Medulla oblongata (tissue), 1 donor: Measurements from ENCODE around the gene BMF.
A peak's percentile ranks its signal among the peaks of the same experiment; 100 is the strongest.

Experiments
- DNase-seq: peaks from one replicate; pipeline ENCODE4 v3.0.0-alpha.2; 2015; ENCODE audit errors: extremely low spot score

BMF gene

DNA sequence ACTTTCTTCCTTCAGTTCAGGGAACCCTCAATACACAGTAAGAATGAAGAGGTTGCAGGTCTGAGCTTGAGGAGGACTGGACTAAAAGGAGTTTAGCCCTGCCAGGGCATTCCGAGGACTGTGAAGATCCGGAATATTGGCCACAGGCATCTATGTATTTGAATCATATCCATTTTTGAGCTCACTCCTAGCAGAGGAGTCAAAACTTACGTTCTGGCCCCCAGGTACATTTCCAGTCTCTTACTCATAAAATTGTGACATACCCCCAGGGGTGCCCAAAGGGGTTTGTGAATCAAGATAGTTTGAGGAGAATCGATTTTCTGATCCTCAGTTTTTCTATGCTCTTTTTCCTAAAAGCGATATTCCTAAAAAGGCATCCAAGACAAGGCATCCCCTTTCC, 42.1 kb downstream of the BMF start:
- DNase-seq = no peak

DNA sequence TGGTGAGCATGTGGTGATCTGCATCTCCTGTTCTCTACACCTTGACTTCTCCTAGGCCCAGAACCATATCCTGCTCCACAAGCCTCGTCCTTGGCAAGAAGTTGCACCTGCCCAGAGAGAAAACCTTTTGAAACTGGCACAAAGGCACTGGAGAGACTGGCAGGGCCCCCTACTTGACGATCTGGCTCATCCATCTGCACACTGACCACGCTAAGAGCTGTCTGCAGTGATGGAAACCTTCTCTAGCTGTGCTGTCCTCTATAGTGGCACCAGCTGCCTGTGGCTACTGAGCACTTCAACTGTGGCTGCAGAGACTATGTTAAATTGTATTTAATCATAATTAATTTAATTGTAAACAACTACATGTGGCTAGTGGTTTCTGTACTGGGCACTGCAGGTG, 43.5 kb downstream of the BMF start:
- DNase-seq = no peak

DNA sequence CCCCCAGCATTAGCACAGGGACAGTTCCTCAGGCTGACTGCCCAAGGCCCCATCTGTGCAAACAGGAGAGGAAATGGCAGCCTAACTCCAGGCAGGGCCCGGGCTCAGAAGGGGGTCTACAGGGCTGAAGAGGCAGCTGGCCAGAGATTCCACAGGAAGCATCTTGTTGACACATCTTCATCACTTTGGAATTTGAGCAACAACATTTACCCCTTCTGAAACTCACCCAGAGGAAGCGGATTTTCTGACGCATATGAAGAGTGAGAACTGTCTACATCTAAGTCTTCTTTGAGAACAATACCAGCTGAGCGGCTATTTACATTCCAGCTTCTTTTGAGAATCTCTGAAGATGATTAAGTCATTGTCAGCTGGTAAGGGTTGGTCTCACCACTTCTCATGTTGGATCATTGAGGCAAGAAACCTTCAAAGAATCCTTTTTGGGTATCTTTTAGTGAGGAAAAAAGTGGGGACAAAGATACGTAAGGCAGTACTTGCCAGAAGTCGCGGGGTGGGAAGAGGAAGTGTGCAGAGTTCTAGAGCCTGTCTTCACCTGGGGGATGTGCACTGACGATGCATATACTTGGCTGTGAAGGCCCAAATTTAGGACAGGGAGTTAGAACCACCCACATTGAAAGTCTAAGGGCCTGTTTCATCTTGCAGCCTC, 44.3 kb downstream of the BMF start:
- DNase-seq = no peak

DNA sequence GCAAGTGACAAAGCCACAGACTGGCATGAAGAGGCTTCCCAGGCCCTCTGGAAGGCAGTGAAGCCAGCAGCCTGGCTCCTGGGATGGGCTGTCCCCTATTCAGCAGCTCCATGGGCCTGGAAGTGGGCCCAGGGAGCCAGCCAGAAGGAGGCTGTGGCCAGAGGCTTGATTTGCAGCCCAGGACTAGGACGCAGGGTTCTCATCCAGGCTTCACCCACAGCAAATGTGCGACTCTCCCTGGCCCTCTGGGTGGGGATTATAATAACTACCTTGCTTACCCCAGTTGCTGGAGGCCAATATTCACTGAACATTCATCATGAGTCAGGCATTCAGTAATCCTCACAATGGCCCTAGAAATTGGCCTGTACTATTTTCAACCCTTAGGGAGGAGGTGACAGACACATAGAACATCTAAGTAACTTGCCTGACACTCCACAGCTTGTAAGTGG, 45.1 kb downstream of the BMF start:
- DNase-seq = peak; percentile 84

DNA sequence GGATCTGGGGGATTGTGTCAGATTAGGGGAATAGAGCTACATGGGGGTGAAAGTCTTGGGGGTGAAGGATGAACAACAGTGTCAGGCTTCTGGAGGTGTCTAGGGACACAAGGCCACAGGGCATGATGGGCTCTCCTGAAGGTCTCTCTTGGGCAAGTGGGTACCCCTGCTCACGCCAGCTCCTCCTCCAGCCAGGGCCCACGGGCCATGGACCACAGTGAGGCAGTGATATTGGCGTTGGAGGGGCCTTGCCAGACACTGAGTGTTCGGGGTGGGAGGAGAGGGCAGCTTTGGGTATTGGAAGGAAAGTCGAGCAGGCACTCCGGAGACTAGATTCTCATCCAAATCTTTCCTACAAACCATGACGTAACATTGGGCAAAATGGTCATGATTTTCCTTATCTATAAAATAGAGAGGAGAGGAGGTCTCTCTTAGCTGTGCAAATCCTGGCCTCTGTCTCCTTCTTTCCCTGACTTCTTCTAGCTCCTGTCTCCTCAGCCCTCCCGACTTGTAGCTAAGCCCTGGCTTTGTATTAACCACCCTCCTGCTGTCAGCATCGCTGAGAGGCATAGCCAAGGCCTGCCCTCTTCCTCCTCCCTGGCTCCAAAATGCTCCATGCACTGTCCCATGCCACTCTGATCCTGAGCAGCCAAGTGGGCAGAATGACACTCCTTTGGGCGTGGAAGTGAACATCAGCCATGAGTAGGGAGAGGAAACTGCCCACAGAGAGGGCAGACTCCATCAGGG, 45.7 kb downstream of the BMF start:
- no peak for DNase-seq

DNA sequence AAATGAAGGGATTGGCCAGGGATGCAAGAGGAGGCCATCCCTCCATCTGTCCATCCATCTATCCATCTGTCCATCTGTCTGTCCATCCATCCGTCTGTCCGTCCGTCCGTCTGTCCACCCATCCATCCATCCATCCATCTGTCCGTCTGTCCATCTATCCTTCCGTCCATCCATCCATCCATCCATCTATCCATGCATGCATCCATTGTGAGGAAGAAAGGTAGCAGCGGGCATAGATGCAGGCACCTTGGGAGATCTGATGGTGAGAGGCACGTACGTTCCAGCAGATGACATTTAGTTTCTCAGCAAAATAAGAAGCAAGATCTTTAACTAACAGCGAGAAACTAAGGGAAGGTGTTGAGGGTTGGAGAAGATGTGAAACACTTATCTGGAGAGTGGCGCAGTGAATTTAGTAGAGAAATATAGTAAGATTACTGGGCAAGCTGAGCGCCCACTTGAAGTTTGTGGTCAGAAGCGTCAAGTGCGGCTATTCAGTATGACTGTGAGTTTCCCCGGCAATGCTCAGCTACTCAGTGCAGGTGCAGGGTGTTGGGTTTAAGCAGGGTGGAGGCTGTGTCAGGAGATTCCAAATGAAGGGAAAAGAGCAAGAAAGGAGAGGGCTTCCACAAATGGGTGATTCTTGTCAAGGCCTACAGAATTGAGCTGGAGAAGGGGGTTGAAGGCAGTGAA, 47.3 kb downstream of the BMF start:
- no peak for DNase-seq

DNA sequence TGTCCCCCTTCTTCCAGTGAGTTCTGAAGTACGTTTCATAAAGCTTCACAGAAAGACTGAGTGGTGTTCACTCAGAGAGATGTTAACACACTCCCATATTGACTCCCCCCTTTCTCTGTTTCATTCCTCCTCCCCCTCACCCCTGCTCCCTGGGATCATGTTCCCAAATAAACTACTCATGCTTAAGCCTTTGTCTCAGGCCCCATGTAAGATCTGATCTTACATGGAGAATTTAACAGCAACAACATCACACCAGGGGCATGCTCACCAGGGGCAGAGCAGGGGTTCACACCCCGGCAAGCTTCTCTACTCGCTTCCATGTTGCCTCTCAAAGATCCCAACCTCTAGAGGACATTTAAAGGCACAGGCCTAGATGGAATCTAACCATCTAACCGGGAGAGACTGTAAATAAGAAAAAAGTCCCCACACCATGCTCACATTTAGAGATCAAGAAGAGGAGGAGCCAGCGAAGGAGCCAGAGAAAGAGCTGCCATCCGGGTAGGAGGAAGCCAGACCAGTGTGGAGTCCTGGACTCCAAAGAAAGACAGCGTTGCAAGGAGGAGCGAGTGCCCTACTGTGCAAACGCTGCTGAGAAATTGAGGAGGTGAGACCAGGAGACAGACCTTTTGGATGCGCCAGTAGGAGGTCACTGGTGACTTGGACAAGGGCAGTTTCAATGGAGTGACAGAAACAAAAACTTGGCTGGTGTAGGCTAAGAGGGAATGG, 48.3 kb downstream of the BMF start:
- DNase-seq = no peak

DNA sequence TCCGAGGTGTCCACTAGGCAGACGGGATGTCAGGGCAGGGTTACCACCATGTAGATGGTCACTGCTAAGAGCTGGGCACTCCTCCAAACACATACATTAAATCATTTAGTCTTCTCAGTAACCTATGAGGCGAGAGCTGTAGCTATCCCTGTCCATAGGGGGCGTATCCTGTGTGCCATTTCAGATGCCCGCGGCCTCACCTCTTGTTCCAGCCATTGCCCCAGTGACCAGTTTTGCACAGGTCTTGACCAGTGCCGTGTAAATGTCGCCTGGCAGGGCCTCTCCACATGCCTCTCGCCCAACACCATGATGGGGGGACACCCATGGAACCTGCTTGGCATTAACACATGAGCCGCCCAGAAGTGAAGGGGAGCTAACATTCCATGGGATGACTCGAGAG, 48.9 kb downstream of the BMF start:
- DNase-seq = no peak

DNA sequence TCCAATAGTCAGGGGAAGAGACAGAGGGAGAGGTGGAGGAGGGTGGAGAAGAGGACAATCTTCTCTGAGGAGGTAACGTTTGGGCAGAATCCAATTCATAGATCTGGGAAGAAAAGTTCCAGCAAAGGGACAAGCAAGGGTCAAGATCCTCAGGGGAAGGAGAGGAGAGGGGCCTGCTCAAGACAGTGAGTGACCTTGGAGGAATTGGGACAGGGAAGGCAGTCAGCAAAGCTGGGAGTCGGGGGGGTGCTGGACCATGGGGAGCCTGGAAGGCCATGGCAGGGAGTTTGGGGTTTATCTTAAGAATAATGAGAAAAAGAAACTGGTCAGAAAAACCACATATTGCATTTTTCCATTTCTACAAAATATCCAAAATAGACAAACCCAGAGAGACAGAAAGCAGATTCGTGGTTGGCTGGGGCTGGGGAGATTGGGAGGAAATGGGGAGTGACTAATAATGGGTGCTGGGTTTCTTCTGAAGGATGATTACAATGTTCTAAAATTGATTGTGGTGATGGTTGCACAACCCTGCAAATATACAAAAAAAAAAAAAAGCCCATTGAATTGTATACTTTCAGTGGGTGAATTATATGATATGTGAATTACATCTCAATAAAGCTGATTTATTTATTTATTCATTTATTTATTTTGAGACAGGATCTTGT, 50.1 kb downstream of the BMF start:
- no peak for DNase-seq

DNA sequence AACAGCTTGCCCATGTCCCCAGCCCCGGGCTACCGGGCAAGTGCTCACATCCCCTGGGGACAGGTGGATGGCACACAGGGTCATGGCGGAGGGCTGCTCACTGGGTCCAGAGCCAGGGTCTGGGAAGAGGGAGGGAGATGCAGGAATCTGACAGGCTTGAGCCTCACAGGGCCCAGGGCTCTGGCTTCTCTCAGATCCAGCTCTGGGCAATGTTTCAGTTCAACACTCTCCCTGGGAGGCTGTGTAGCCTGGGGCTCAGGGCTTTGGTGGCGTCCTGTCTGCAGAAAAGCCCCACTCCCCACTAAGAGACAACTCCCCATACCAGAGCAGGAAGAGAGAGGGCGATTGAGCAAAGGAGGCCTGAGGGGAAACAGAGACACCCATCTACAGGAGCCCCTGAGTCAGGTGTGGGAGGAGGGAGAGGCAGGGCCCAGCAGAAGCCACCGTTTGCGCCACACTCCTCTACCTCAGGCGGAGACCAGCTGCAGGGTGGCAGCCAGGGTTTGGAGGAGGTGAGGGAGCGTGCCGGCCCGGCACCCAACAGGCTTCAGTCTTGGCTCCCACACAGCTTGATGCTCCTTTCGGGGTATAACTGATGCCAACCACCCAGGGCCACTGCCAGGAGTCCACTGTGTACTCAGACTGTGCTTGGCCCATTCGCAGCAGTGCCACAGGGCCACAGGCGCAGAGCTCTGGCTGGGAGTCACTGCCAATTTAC, 52.9 kb downstream of the BMF start:
- DNase-seq = no peak

DNA sequence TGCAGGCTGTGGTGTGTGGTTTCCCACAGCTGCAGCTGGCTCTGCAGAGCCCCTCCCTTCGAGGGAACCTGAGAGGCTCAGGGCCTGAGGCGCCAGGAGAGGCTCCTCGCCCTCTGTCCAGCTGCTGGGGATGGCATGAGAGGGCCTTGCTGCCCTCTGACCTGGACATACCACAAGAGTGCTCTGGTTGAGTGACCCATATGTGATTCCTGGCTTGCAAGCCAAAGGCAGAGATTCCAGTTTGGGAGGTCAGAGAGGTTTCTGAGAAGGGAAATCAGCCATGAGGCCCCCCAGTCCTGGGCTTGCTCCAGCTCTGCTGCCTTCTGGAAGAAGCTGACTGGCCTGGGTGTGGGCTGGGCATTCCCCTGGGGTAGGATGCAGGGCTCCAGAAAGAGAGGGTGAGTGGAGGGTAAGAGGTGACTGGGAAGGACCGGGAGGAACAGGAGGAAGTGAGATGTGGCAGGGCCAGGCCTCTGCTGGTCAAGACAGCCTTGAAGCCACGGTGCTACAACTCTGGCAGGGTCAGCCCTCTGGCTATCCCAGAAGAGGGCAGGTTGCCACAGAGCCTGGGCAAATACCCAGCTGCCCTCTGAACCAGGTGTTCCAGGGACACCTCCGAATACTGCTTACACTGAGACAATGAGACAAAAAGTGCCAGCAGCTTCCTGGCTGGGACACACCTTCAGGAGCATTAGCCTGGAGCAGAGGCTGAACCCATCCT, 53.7 kb downstream of the BMF start:
- no peak for DNase-seq

DNA sequence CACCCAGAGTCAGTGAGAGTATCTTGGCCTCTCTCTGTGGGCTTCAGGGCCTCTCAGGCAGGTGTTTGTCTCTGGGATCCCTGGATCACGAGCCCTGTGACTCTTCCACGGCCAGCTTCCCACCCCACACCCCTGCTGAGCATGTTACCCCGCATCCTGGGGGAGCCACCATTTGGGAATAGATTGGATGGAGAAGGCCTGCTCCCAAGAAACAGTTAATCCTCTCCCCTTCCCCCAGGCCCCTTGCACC, 54.1 kb downstream of the BMF start:
- no peak for DNase-seq

DNA sequence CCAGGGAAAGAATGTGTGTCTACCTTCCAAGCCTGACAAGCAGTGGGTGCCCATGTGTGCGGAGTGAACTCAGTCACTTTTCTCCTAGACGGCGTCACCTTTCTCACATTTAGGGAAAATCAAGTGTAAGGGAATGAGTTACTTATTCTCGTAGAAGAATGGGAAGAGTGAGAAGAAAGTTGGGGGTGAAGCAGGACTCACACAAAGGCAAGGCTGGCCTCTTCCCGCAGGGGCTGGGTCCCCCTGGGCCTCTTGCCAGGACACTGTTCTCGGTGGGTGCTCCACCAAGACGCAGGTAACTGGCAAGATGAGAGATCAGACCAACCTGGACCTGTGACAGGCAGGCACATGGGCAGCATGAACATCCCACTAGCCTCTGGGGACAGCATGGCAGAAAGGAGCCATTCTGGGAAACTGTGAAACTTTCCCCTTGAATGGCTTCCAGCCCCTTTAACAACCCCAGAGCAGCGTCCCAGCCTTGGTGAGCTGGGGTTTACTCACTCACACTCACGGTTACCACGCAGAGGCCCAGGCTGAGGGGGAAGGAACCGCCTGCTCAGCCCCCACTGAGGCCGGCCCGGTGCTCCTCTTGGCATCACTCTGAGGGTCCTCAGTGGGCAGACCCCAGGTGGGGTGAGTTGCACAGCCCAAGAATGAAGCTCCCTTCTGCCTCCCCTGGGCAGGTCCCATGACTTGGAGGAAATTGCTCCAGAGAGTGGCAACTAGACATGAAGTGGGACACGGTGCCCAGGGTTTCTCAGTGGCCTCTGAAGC, 54.7 kb downstream of the BMF start:
- DNase-seq = no peak

DNA sequence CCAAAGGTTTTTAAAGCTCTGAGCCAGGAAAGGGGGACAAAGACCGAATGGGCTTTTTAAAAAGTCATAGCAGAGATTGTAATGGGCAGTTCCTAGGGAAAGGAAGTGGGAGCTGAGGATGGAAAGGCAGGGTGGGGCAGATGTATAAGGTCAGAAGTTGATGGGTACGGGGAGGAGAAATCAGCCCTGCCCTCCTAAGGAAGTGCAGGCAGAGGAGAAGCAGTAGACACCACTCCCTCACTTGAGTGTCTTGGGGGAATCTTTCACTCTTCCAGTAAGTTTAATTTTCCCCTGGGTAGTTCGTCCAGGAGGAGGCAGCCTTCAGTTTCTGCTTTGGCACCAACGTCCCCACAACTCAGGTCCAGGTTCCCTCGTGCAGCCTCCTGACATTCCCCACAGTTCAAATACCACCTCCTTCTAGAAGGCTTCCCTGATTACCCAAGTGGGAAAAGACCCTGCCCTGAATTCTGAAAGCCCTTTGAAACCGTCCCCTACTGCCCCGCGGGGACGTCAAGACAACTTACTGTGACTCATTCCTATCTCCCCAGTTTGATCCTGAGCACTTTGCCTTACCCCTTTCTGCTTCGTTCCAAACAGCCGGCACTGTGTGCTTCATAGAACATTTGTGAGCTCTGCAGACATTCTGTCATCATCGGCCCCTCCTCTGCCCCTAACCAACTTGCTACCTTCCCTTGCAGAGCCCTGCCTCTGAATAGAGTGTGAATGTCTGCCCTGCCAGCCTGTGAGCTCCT, 55.4 kb downstream of the BMF start:
- DNase-seq = no peak

DNA sequence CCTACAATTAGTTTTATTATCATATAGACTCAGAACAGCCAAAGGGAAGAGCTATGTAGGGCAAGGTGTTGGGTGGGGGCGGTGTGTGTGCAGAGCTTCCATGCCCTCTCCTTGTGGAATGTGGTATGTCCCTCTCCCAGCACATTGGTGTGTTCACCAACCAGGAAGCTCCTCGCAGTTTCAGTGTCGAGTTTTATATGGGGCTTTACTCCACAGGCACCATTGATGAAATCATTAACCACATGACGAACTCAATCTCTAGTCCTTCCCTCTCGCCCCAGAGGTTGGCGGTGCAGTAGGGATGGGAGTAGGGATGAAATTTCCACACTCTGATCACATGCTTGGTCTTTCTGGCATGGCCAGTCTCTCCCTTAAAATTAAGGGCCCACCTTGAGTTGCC, 56.1 kb downstream of the BMF start:
- DNase-seq = no peak

DNA sequence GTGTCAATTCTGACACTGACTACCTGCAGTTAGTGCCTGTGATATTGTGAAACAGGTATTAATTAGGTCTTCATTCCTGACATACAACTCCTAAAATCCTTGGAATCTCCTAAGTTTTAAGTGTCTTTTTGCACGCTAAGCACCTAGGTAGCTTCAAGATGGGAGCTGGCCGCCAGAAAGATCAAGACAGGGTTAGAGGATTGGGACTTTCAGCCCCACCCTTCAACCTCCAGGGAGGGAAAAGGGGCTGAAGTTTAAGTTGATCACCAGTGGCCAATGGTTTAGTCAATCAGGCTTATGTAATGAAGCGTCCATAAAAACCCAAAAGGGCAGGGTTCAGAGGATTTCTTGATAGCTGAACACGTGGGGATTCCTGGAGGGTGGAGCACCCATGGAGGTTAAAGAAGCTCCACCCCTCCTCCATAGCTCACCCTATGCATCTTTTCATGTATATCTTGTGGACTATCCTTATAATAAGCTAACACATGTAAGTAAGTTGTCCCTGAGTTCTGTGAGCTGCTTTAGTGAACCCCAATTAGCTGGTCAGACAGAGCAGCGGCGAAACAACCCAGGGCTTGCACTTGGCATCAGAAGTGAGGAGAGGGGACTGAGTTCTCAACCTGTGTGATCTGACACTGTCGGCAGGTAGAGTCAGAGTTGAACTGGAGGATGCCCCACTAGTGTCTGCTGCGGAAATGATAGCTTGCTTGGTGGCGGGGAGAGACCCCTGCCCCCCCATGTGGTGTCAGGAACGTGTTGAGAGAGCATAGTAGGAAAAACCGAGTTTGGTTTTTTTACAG, 56.9 kb downstream of the BMF start:
- DNase-seq = no peak

DNA sequence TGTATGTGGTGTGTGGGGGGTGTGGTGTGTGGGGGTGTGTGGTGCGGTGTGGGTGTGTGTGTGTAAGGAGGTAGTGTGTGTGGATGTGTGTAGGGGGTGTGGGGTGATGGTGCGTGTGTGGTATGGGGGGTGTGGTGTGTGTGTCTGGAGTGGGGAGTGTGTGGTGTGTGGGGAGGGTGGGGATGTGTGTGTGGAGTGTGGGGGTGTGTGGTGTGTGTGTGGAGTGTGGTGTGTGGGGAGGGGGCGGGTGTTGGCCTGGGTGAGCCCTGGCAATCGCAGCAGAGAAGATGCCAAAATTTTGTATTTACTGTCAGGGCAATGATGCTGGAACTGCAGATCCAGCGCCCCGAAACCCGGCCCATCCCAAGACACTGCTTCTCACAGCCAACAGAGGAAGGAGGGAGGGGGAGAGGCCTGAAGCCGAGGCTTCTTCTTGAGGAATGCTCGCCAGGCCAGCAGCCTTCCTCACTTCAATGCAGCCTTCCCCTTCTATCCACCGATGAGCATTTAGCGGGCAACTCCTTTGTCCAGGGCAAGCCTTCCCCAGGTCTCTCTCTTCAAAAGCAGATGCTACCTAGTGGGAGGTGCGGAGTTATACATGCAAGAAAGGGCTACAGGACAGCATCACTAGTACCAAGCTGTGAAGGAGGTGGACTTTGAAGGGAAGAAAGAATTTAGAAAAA, 57.8 kb downstream of the BMF start:
- no peak for DNase-seq

DNA sequence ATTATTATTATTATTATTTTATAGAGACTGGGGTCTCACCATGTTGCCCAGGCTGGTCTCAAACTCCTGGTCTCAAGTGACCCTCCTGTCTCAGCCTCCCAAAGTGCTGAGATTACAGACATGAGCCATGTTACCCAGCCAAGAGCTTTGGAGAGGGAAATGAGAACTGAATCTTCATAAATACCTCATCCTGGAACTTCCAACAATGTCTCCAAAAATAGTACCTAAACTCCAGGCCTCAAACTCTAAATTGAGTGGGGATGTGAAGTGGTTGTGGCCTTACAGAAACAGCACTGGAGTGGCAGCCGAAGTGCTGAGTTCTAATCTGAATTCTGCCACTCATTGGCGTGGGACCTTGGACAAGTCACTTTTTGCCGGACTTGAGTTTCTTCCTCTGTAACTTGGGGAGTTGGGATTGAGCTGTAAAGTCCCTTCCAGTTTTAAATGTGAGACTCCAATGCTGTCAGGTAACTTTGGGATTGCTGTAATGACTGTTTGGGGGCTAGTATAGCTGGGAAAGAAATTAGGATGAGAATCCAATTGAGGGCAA, 59.7 kb downstream of the BMF start:
- no peak for DNase-seq
